Gastrocnemius medialis (tissue), 4 donors: ENCODE measurements around the gene CCM2. TPM values are rescaled to one million over a fixed set of nuclear protein-coding genes. Genes with fewer than 3 reads are reported as not detected.

Experiments
- ATAC-seq, 2 donors: fragments of 150-250 bp; one replicate each; pipeline ENCODE4 v1.9.1; 2016
- DNase-seq, 2 donors: peaks; one replicate each; pipeline ENCODE4 v3.0.0-alpha.2; 2019
- H3K27ac ChIP-seq, 4 donors: fragments of 200-600 bp; sonication (generic); 1 replicate in 1 of 4; 2 replicates in 3 of 4; pipeline ENCODE4 v1.5.1; 2016 to 2018; ENCODE audit warnings: mild to moderate bottlenecking in 2 of 4, moderate library complexity in 1 of 4
- H3K27me3 ChIP-seq, 3 donors: fragments of 200-600 bp; sonication (generic) in 2 of 3; 1 replicate in 1 of 3; 2 replicates in 2 of 3; pipeline versions ENCODE4 v1.5.1 to v1.6.0; 2016 to 2019; ENCODE audit warnings: mild to moderate bottlenecking in 1 of 3, moderate library complexity in 1 of 3
- H3K36me3 ChIP-seq, 2 donors: fragments of 200-600 bp; sonication (generic) in 1 of 2; one replicate each; pipeline ENCODE4 v1.5.1; 2017 to 2018
- H3K4me1 ChIP-seq, 2 donors: fragments of 200-600 bp; sonication (generic) in 1 of 2; one replicate each; pipeline ENCODE4 v1.5.1; 2016 to 2017; ENCODE audit warnings: mild to moderate bottlenecking in 2 of 2
- H3K4me3 ChIP-seq, 4 donors: fragments of 200-600 bp; sonication (generic) in 3 of 4; 1 replicate in 1 of 4; 2 replicates in 3 of 4; pipeline ENCODE4 v1.5.1; 2016 to 2019; ENCODE audit warnings: mild to moderate bottlenecking in 2 of 4
- H3K9me3 ChIP-seq, 3 donors: fragments of 200-600 bp; sonication (generic) in 2 of 3; 1 replicate in 1 of 3; 2 replicates in 2 of 3; pipeline ENCODE4 v1.5.1; 2016 to 2019
- POLR2A ChIP-seq, 2 donors: fragments of 450-650 bp; IDR thresholded peaks; one replicate each; pipeline ENCODE4 v1.6.1; 2017; ENCODE audit warnings: antibody characterized with exemption in 2 of 2, mild to moderate bottlenecking in 2 of 2, moderate library complexity in 2 of 2
- in situ Hi-C, 4 donors: fragments of 200-750 bp; cut with MboI; loops; one replicate each; pipeline versions ENCODE4 v1.15.0 to v1.8.0; 2017; ENCODE audit warnings: low sequenced_read_pairs in 4 of 4
- intact Hi-C: fragments of 100-400 bp; cut with DNase I; formaldehyde crosslinking; loops from one replicate; pipeline ENCODE4 v1.15.1; 2023; ENCODE audit warnings: low total_unique reads
- total RNA-seq, 4 donors: library from RNA; depleted of rRNA; stranded (reverse); fragments of >200 nt; gene quantifications; one replicate each; pipeline versions ENCODE4 v1.1.0 to v1.2.3, GENCODE V29; 2016
- TF ChIP-seq, protein P1 (sequence below), 5 experiments: fragments of 450-650 bp in 3 of 5; fragments of 200-600 bp in 2 of 5; sonication (generic) in 2 of 5; IDR thresholded peaks in 4 of 5; conservative IDR thresholded peaks in 1 of 5; 1 replicate in 4 of 5; 2 replicates in 1 of 5; pipeline ENCODE4 v1.5.1; 2016 to 2019; ENCODE audit warnings: antibody characterized with exemption in 5 of 5, mild to moderate bottlenecking in 3 of 5, moderate library complexity in 3 of 5

The CCM2 gene
- total RNA-seq, 4 donors from 2014 or later, result 37.7 to 61.8 (median 47.4) TPM

DNA sequence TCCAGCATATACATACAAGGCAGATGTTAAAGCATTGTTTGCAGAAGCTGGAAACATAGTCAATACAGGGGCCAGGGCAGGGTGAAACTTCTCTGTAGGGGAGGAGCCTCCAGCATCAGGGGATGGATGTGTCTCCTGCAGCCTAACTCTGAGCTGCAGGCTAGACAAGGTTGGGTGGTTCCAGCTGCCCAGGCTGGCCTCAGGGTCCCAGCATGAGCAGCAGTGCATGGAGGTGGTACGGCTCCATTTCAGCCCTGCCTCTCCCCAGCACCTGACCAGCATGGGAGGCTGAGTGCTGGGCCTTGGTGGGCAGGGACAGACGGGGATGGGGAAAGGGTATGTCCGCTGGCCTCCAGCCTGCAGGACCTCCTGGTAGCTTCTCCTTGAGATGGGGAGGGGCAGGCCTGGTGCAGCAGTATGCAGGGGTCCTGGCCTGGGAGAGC lies 118.9 kb downstream of the CCM2 start:
- Histone ChIP-seq H3K4me1 (no peaks in the 10 kb centered on the region), H3K4me3 (no peak overlapping the region), H3K27ac (no peak overlapping the region), H3K27me3 (no peaks in the 10 kb centered on the region), H3K9me3 (no peaks in the 10 kb centered on the region), H3K36me3 (no peaks in the 10 kb centered on the region)
- no peak for DNase-seq
- no peak for TF ChIP-seq POLR2A (IDR thresholded peaks at IDR 0.05)
- TF ChIP-seq, protein P1, sequence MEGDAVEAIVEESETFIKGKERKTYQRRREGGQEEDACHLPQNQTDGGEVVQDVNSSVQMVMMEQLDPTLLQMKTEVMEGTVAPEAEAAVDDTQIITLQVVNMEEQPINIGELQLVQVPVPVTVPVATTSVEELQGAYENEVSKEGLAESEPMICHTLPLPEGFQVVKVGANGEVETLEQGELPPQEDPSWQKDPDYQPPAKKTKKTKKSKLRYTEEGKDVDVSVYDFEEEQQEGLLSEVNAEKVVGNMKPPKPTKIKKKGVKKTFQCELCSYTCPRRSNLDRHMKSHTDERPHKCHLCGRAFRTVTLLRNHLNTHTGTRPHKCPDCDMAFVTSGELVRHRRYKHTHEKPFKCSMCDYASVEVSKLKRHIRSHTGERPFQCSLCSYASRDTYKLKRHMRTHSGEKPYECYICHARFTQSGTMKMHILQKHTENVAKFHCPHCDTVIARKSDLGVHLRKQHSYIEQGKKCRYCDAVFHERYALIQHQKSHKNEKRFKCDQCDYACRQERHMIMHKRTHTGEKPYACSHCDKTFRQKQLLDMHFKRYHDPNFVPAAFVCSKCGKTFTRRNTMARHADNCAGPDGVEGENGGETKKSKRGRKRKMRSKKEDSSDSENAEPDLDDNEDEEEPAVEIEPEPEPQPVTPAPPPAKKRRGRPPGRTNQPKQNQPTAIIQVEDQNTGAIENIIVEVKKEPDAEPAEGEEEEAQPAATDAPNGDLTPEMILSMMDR (IDR thresholded peaks at IDR 0.05 in 4 of 5, conservative IDR thresholded peaks at IDR 0.05 in 1 of 5), result no peak
- intact Hi-C loops, result loop anchor here (10.0 kb wide), 1 partner anchor 534 kb away; the partner anchor contains the start of gene TMED4
- no peak for ATAC-seq
- in situ Hi-C loops, result loop anchor here (10.0 to 25.0 kb wide), 2 partner anchors 134 to 532 kb away; partner anchors contain the start of gene TMED4 (in 4 of the 4)

DNA sequence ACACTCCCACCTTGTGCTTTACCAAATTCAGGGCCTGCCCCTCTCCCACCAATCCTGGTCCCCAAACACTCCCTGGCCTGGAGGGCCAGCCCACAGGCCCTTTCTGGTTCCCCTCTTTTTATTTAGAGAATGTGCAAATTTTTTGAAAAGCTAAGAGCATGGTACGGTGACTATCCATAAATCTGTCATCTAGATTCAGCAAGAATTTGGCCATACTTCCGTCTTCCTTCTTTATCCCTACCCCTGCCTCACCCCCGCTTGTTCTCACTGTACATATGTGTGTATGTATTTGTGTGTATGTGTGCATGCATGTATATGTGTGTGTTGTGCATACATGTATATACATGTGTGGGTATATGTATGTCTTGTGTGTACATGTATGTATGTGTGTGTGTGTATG lies 119.5 kb downstream of the CCM2 start:
- Histone ChIP-seq H3K9me3 (no peaks in the 10 kb centered on the region), H3K36me3 (no peaks in the 10 kb centered on the region), H3K27me3 (no peaks in the 10 kb centered on the region), H3K27ac (no peak overlapping the region), H3K4me1 (no peaks in the 10 kb centered on the region), H3K4me3 (no peak overlapping the region)
- no peak for ATAC-seq
- TF ChIP-seq, protein P1 (IDR thresholded peaks at IDR 0.05 in 4 of 5, conservative IDR thresholded peaks at IDR 0.05 in 1 of 5), result no peak
- no peak for TF ChIP-seq POLR2A (IDR thresholded peaks at IDR 0.05)
- DNase-seq, result no peak
- intact Hi-C loops (loop anchor here (10.0 kb wide), 1 partner anchor 535 kb away; the partner anchor contains the start of gene TMED4), in situ Hi-C loops (loop anchor here (10.0 to 25.0 kb wide), 2 partner anchors 135 to 532 kb away; partner anchors contain the start of gene TMED4 (in 4 of the 4))

DNA sequence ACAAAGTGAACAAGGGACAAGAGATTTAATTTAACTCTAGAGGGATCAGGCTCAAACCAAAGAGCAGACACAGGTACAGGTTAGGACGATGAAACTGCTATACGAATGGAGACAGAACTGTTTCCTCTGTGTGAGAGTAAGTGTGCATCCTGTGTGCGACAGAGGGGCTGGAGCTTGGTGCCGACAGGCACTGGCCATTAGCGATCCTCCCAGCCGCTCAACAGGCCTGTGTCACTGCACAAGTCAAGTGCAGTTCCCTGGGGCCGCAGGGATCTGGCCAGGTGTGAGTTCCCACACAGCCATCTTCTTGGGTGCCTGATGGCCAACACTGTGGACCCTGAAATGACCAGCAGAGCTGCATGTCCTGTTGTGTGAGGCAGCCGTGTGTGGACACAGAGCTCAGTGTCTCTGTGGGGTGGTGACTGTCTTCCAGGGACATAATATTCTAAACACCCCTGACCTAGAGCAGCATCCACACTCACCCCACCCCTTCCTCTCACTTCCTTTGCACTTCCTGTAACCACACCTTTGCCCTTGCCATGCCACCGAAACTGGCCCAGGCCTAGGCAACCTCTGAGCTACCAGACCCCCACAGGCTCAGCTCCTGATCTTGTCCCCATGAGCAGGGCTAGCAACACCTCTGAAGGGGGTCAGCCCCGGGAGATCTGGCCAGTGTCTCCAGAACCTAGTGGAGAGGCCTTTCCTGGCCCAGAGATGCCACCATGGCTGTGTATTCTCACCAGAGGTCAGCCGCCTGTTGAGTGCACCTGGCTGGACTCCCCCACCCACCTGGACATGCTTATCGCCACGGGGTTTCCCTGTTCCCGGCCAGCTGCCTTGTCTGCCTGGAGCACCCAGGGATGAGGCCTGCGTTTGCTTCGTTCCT lies 123.2 kb downstream of the CCM2 start:
- H3K27ac ChIP-seq, result no peak overlapping the region
- ATAC-seq (no peak), DNase-seq (no peak)
- H3K36me3 ChIP-seq, result no peaks in the 10 kb centered on the region
- in situ Hi-C loops (loop anchor here (10.0 to 25.0 kb wide), 2 partner anchors 268 to 536 kb away; partner anchors contain the start of gene TMED4 (in 4 of the 4)), intact Hi-C loops (no loop called here)
- no peak for TF ChIP-seq POLR2A (IDR thresholded peaks at IDR 0.05)
- TF ChIP-seq, protein P1 (IDR thresholded peaks at IDR 0.05 in 4 of 5, conservative IDR thresholded peaks at IDR 0.05 in 1 of 5), result no peak
- no peak overlapping the region for H3K4me3 ChIP-seq
- H3K27me3 ChIP-seq, result no peaks in the 10 kb centered on the region
- H3K9me3 ChIP-seq, result no peaks in the 10 kb centered on the region
- no peaks in the 10 kb centered on the region for H3K4me1 ChIP-seq

DNA sequence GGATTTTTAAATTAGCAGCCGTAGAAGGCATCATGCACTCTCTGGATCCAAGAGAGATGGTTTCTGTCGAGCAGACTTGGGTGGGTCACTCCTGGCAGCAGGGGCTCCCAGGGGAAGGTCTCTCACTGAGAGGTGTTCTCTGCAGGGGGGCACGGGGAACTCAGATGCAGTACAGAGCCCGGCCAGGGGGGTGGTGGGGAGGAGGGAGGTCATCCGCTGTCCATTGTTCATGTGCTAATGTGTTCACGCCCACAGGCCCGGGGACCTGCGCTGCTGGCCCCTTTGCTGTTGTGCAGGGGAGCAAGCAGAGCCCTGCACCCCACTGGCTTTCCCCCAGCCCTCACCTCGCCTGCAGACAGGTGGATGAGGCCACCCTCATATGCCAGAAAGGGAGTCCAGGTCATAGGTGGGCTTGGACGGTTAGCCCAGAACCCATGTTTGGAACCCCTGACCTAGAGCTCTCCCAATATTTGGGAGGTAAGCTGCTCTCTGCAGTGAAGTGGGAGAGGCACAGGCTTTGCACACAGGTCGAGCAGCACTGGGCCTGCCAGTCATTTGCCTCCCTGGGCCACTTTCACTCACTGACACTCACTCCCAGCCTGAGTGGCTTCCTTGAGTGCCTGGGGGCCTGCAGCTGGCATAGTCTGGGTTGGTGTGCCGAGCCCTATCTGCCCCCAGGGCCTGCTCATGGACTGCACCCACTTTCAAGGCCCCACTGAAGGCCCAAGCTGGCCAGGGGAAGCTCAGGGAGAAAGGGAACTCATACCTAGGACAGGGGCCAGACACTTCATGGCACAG lies 124.1 kb downstream of the CCM2 start:
- Histone ChIP-seq H3K9me3 (no peaks in the 10 kb centered on the region), H3K36me3 (no peaks in the 10 kb centered on the region), H3K27me3 (no peaks in the 10 kb centered on the region), H3K27ac (no peak overlapping the region), H3K4me3 (no peak overlapping the region), H3K4me1 (no peaks in the 10 kb centered on the region)
- intact Hi-C loops, result no loop called here
- no peak for ATAC-seq
- in situ Hi-C loops, result loop anchor here (10.0 to 25.0 kb wide), 2 partner anchors 269 to 537 kb away; partner anchors contain the start of gene TMED4 (in 4 of the 4)
- TF ChIP-seq, protein P1 (IDR thresholded peaks at IDR 0.05 in 4 of 5, conservative IDR thresholded peaks at IDR 0.05 in 1 of 5), result no peak
- no peak for TF ChIP-seq POLR2A (IDR thresholded peaks at IDR 0.05)
- DNase-seq, result no peak
